NCI-H1694 (cell line): ENCODE measurements around the gene ZNF732.
"Not testable (repeated sequence)": the region's sequence is repeated elsewhere in the genome, so short reads cannot be mapped to it uniquely, and the experiment has no call there.

ENCODE experiments used
- DNase-seq: peaks from one replicate; lab custom pipeline; 2025; lab: John Stamatoyannopoulos, UW

ZNF732 gene

GRCh38 chr4:304969-305680 lies at the start of gene ZNF732:
ZNF732 (minus strand) TSS chr4:305474; CDS start chr4:305310, 164 bp downstream.
- DNase-seq, result no peak

- no peak for DNase-seq
Measured at GRCh38 chr4:340011-340410, 34.7 kb upstream of the ZNF732 start.

GRCh38 chr4:338759-339097 lies 33.5 kb upstream of the ZNF732 start:
- no peak for DNase-seq

- no peak for DNase-seq
Measured at GRCh38 chr4:337932-338758, 32.9 kb upstream of the ZNF732 start.

- DNase-seq, result peak; percentile 90
Measured at GRCh38 chr4:337143-337931, 32.1 kb upstream of the ZNF732 start, which contains the start of gene ZNF141. ZNF141 (plus strand) TSS chr4:337814; CDS start chr4:337984, 170 bp downstream.

- DNase-seq, result no peak
Measured at GRCh38 chr4:336893-337142, 31.5 kb upstream of the ZNF732 start.

- DNase-seq, result no peak
Measured at GRCh38 chr4:336099-336892, 31.0 kb upstream of the ZNF732 start.

GRCh38 chr4:335515-335914 lies 30.2 kb upstream of the ZNF732 start:
- no peak for DNase-seq

GRCh38 chr4:328729-329128 lies 23.5 kb upstream of the ZNF732 start:
- DNase-seq, result no peak

GRCh38 chr4:314296-314903 lies 9.1 kb upstream of the ZNF732 start:
- DNase-seq, result no peak

- DNase-seq, result no peak
Measured at GRCh38 chr4:309807-310206, 4.5 kb upstream of the ZNF732 start.

- no peak for DNase-seq
Measured at GRCh38 chr4:306551-306961, 1.3 kb upstream of the ZNF732 start.

- not testable (repeated sequence) for DNase-seq
Measured at GRCh38 chr4:304516-304915, 758 bp downstream of the ZNF732 start.

- DNase-seq, result no peak
Measured at GRCh38 chr4:302381-302780, 2.9 kb downstream of the ZNF732 start.

- DNase-seq, result no peak
Measured at GRCh38 chr4:294732-295131, 10.5 kb downstream of the ZNF732 start.

- DNase-seq, result no peak
Measured at GRCh38 chr4:288891-289290, 16.4 kb downstream of the ZNF732 start.

- DNase-seq, result no peak
Measured at GRCh38 chr4:273309-274017, 31.8 kb downstream of the ZNF732 start.

GRCh38 chr4:271492-272103 lies 33.7 kb downstream of the ZNF732 start:
- no peak for DNase-seq

- not testable (repeated sequence) for DNase-seq
Measured at GRCh38 chr4:259240-259639, 46.0 kb downstream of the ZNF732 start.

- no peak for DNase-seq
Measured at GRCh38 chr4:256492-256891, 48.8 kb downstream of the ZNF732 start.
